GM19035 (cell line): ENCODE data around the gene FDX1.

Experiments
- ATAC-seq: cut with Tn5 transposase; IDR thresholded peaks from one replicate; pipeline ENCODE4 v1.9.1; 2021; ENCODE audit not compliant: unreplicated experiment

Gene FDX1

GRCh38 chr11:110465231-110465630 is 35.5 kb downstream of the FDX1 start:
- ATAC-seq = no peak

- ATAC-seq = no peak
Measured at GRCh38 chr11:110467556-110467955, 37.8 kb downstream of the FDX1 start.

GRCh38 chr11:110468121-110468520 is 38.4 kb downstream of the FDX1 start:
- ATAC-seq = no peak

GRCh38 chr11:110469127-110469526 is 39.4 kb downstream of the FDX1 start:
- ATAC-seq = no peak

GRCh38 chr11:110470716-110471115 is 41.0 kb downstream of the FDX1 start:
- ATAC-seq = no peak

- ATAC-seq = no peak
Measured at GRCh38 chr11:110471371-110471770, 41.6 kb downstream of the FDX1 start.

GRCh38 chr11:110472858-110473257 is 43.1 kb downstream of the FDX1 start:
- no peak for ATAC-seq

- no peak for ATAC-seq
Measured at GRCh38 chr11:110473706-110474105, 44.0 kb downstream of the FDX1 start.

- no peak for ATAC-seq
Measured at GRCh38 chr11:110474578-110474977, 44.8 kb downstream of the FDX1 start.

- no peak for ATAC-seq
Measured at GRCh38 chr11:110475671-110476070, 45.9 kb downstream of the FDX1 start.

- ATAC-seq = no peak
Measured at GRCh38 chr11:110478410-110478809, 48.7 kb downstream of the FDX1 start.

- no peak for ATAC-seq
Measured at GRCh38 chr11:110479108-110480101, 49.7 kb downstream of the FDX1 start.

GRCh38 chr11:110481523-110481922 is 51.8 kb downstream of the FDX1 start:
- ATAC-seq = no peak

GRCh38 chr11:110486156-110486555 is 56.4 kb downstream of the FDX1 start:
- no peak for ATAC-seq

GRCh38 chr11:110488446-110488845 is 58.7 kb downstream of the FDX1 start:
- no peak for ATAC-seq

GRCh38 chr11:110490886-110491285 is 61.1 kb downstream of the FDX1 start:
- no peak for ATAC-seq

GRCh38 chr11:110491577-110492320 is 62.0 kb downstream of the FDX1 start:
- no peak for ATAC-seq

- no peak for ATAC-seq
Measured at GRCh38 chr11:110492321-110492685, 62.6 kb downstream of the FDX1 start.

- no peak for ATAC-seq
Measured at GRCh38 chr11:110493346-110493745, 63.6 kb downstream of the FDX1 start.

GRCh38 chr11:110497231-110497978 is 67.7 kb downstream of the FDX1 start:
- ATAC-seq = no peak

GRCh38 chr11:110501428-110501827 is 71.7 kb downstream of the FDX1 start:
- no peak for ATAC-seq
